Body of pancreas (tissue), 4 donors: ENCODE results near the gene C22orf39. TPM values are rescaled to one million over a fixed set of nuclear protein-coding genes. Genes with fewer than 3 reads are reported as not detected.

ENCODE experiments used
- ATAC-seq: fragments of 150-250 bp; one replicate; pipeline ENCODE4 v1.9.1; 2016
- DNase-seq, 4 donors: peaks; one replicate each; pipeline ENCODE4 v3.0.0-alpha.2; 2019
- H3K27ac ChIP-seq, 4 donors: fragments of 200-600 bp; sonication (generic); 1 replicate in 3 of 4; 2 replicates in 1 of 4; pipeline versions ENCODE4 v1.5.1 to v1.6.1; 2016 to 2019; ENCODE audit warnings: mild to moderate bottlenecking in 1 of 4, mixed read lengths in 1 of 4, moderate library complexity in 1 of 4
- H3K27me3 ChIP-seq, 2 donors: fragments of 200-600 bp; sonication (generic); one replicate each; pipeline ENCODE4 v1.6.0; 2016; ENCODE audit warnings: mild to moderate bottlenecking in 1 of 2
- H3K36me3 ChIP-seq, 2 donors: fragments of 200-600 bp; sonication (generic); replicated peaks in 1 of 2; 2 replicates each; pipeline ENCODE4 v1.5.1; 2016; ENCODE audit warnings: low read depth in 2 of 2; ENCODE audit not compliant: insufficient read depth in 1 of 2
- H3K4me1 ChIP-seq: fragments of 200-600 bp; sonication (generic); one replicate; pipeline ENCODE4 v1.6.0; 2016
- H3K4me3 ChIP-seq, 2 donors: fragments of 200-600 bp; sonication (generic); 1 replicate in 1 of 2; 2 replicates in 1 of 2; pipeline ENCODE4 v1.5.1; 2016 to 2019
- H3K9me3 ChIP-seq, 3 donors: fragments of 200-600 bp; sonication (generic); 1 replicate in 2 of 3; 2 replicates in 1 of 3; pipeline ENCODE4 v1.5.1; 2016
- CTCF ChIP-seq, 7 experiments: fragments of 450-650 bp in 4 of 7; fragments of 200-600 bp in 3 of 7; sonication (generic) in 3 of 7; IDR thresholded peaks; one replicate each; pipeline ENCODE4 v1.5.1; 2016 to 2019; ENCODE audit warnings: antibody characterized with exemption in 7 of 7
- POLR2A ChIP-seq, 3 donors: fragments of 450-650 bp; IDR thresholded peaks; one replicate each; pipeline ENCODE4 v1.6.1; 2016; ENCODE audit warnings: antibody characterized with exemption in 3 of 3, mild to moderate bottlenecking in 2 of 3
- WGBS, 2 donors: methylation state at CpG; one replicate each; pipeline ENCODE4 v1.1.5; 2017; 5-methylcytosine and 5-hydroxymethylcytosine counted together
- intact Hi-C: fragments of 100-400 bp; cut with DNase I; formaldehyde crosslinking; loops from one replicate; pipeline ENCODE4 v1.15.1; 2023
- total RNA-seq, 2 donors: library from RNA; depleted of rRNA; stranded (reverse); fragments of >200 nt; gene quantifications; one replicate each; pipeline ENCODE4 v1.1.0, GENCODE V29; 2016

The C22orf39 gene
- total RNA-seq, 2 donors from 2014 or later, result 36.1 to 49.8 TPM

- no peak overlapping the region for H3K4me3 ChIP-seq
- H3K36me3 ChIP-seq, result peaks cover 0 to 5% of the 10 kb centered on the region in 2 donors
- no peak overlapping the region for H3K27ac ChIP-seq
- peaks cover 19% of the 10 kb centered on the region for H3K4me1 ChIP-seq
- H3K27me3 ChIP-seq, result no peaks in the 10 kb centered on the region
- no peaks in the 10 kb centered on the region for H3K9me3 ChIP-seq
- no peak for ATAC-seq
- TF ChIP-seq POLR2A (IDR thresholded peaks at IDR 0.05) (no peak), CTCF (IDR thresholded peaks at IDR 0.05) (no peak)
- intact Hi-C loops, result no loop called here
- DNase-seq, result no peak
- WGBS, 2 donors, result 66 to 70% methylated on average over 2 of the region's 2 CpGs
Observed at GRCh38 chr22:19434829-19435580, 12.5 kb downstream of the C22orf39 start.

GRCh38 chr22:19434401-19434800 lies 13.1 kb downstream of the C22orf39 start:
- H3K9me3 ChIP-seq, result no peaks in the 10 kb centered on the region
- no peak overlapping the region for H3K27ac ChIP-seq
- peaks cover 25% of the 10 kb centered on the region for H3K4me1 ChIP-seq
- 80 to 92% methylated on average over 7 of the region's 7 CpGs for WGBS, 2 donors
- no peak overlapping the region for H3K4me3 ChIP-seq
- ATAC-seq, result no peak
- H3K27me3 ChIP-seq, result no peaks in the 10 kb centered on the region
- DNase-seq, result no peak
- H3K36me3 ChIP-seq, result peaks cover 0 to 5% of the 10 kb centered on the region in 2 donors
- TF ChIP-seq POLR2A (IDR thresholded peaks at IDR 0.05), result no peak
- TF ChIP-seq CTCF (IDR thresholded peaks at IDR 0.05), result no peak
- intact Hi-C loops, result no loop called here

GRCh38 chr22:19432133-19432851 lies 15.2 kb downstream of the C22orf39 start, which contains the start of gene MRPL40:
Gene MRPL40, plus strand, starts transcription at chr22:19432545. Its CDS starts 10 bp downstream, at chr22:19432555.
- Histone ChIP-seq H3K9me3 (no peaks in the 10 kb centered on the region), H3K4me1 (peaks cover 27% of the 10 kb centered on the region), H3K36me3 (peaks cover 0 to 5% of the 10 kb centered on the region in 2 donors), H3K4me3 (peak within 1 kb of the TSS; percentile 80 to 94), H3K27ac (peak within 1 kb of the TSS; percentile 76 to 98 (median 92)), H3K27me3 (no peaks in the 10 kb centered on the region)
- TF ChIP-seq CTCF (IDR thresholded peaks at IDR 0.05), result peak in 2 of 7 experiments; percentile 11 to 36
- TF ChIP-seq POLR2A (IDR thresholded peaks at IDR 0.05), result peak; percentile 86 to 93 (median 90)
- 0 to 1% methylated on average over 7 to 74 of the region's 74 CpGs for whole genome bisulfite sequencing, 2 donors
- ATAC-seq (peak; percentile 94), DNase-seq (peak; percentile 93 to 95 (median 94))
- intact Hi-C loops, result no loop called here

DNA sequence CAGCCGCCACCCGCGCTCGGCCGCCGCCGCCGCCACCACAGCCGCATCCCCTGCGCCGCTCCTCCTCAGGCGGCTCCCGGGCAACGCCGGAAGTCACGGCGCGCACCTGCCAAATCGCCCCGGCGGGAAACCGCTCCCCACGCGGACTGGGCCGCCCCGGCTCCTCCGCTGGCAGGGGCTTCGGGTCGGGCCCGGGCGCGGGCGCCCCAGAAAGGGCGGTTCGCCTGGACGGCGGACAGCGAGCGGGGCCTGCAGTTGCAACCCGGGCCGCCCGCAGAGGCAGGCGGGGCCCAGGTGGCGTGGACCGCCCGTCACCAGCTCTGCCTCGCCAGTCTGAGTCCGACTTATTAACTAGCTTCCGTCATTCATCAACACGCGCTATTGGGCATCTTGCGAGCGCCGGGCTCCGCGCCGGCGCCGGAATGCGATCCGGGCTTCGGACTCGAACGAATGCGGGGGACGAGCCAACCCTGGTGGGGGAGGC lies 15.8 kb downstream of the C22orf39 start, which contains the start of gene HIRA:
HIRA (minus strand) TSS at position 85 of the 484 bp plus-strand sequence. CDS start 257 bp downstream, outside the sequence.
- TF ChIP-seq POLR2A (IDR thresholded peaks at IDR 0.05), result no peak
- TF ChIP-seq CTCF (IDR thresholded peaks at IDR 0.05), result no peak
- Histone ChIP-seq H3K4me1 (peaks cover 27% of the 10 kb centered on the region), H3K27ac (peak within 1 kb of the TSS; percentile 76 to 98 (median 92)), H3K9me3 (no peaks in the 10 kb centered on the region), H3K36me3 (peaks cover 0 to 5% of the 10 kb centered on the region in 2 donors), H3K27me3 (no peaks in the 10 kb centered on the region), H3K4me3 (peak within 1 kb of the TSS; percentile 80 to 94)
- intact Hi-C loops, result no loop called here
- 0% methylated on average over 39 of the region's 66 CpGs; no CpG with 5 or more reads in 1 of the 2 donors for WGBS, 2 donors
- ATAC-seq, result peak; percentile 79
- DNase-seq, result peak; percentile 79 to 83 (median 81)
